GM18517 (cell line): Measurements from ENCODE around the gene ASAP3.

Experiments used
- ATAC-seq: cut with Tn5 transposase; IDR thresholded peaks from one replicate; pipeline ENCODE4 v1.9.1; 2021; ENCODE audit warnings: mild to moderate bottlenecking, moderate library complexity; ENCODE audit not compliant: unreplicated experiment

The ASAP3 gene

GRCh38 chr1:23450894-23451293 lies 33.1 kb downstream of the ASAP3 start:
- ATAC-seq: no peak

DNA sequence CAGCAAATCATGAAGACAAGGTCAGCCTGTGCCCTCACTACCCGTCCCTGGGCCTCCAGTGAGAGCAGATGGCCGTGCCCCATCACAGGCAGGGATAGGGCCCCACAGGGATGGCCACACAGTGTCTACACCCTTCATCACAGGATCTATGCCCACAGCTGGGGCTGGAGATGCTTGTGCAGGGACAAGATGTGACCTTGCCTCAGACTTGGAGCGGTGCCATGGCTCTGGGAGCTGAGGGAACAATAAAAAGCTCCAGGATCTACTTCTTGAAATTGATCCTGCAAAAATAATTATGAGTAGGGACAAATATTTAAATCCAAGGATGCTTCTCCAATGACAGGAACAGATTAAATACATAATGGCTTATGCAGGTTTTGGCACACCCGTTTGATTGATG lies 34.0 kb downstream of the ASAP3 start:
- ATAC-seq: no peak

- ATAC-seq: no peak
These were observed 34.7 kb downstream of the ASAP3 start for GRCh38 chr1:23449306-23449705.

- ATAC-seq: no peak
These were observed 35.1 kb downstream of the ASAP3 start for GRCh38 chr1:23448846-23449245.

DNA sequence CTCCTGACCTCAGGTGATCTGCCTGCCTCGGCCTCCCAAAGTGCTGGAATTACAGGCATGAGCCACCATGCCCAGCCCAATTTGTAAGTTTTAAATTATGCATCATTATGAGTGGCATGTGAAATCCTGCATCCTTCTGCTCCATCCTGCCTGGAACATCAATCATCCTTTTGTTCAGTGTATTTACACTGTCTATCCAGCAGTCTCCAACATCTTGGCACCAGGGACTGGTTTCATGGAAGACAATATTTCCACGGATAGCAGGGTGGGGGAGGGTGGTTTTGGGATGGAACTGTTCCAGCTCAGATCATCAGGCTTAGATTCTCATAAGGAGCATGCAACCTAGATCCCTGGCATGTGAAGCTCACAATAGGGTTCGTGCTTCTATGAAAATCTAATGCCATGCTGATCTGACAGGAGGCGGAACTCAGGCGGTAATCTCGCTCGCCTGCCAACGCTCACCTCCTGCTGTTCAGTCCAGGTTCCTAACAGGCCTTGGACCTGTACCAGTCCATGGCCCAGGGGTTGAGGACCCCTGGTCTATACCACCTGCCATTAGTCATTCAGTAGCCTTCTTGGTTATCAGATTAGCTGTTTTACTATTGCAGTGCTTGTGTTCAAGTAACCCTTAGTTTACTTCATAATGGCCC lies 37.2 kb downstream of the ASAP3 start:
- no peak for ATAC-seq

DNA sequence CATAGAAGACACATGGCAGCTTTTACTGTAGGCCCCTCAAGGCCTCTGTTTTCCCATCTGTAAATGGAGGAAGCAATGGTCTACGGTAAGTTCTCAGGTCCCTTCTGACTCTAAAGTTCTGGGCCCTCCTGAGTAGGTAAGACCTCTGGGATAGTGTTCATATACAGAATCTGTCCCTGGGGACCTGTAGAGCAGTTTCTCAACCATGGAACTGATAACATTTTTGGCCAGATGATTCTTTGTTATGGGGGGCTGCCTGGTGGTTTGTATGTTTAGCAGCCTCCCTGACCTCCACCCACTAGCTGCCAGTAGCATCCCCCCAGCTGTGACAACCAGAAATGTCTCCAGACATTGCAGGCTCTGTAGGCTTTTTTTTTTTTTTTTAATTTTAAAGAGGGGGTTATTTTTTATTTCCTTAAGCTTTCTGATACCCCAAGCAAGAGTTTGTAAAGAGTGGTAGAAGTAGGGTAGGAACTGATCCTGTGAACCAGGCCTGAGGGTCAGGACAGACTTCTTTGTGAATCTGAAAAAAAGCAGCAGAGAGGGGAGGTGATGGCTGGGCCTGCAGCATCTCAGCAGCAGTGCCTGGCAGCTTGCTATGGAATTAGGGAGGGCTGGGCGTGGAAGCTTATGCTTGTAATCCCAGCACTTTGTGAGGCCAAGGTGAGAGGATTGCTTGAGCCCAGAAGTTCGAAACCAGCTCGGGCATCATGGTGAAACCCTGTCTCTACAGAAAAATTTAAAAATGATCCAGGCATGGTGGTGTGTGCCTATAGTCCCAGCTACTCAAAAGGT lies 39.2 kb downstream of the ASAP3 start:
- ATAC-seq: no peak

DNA sequence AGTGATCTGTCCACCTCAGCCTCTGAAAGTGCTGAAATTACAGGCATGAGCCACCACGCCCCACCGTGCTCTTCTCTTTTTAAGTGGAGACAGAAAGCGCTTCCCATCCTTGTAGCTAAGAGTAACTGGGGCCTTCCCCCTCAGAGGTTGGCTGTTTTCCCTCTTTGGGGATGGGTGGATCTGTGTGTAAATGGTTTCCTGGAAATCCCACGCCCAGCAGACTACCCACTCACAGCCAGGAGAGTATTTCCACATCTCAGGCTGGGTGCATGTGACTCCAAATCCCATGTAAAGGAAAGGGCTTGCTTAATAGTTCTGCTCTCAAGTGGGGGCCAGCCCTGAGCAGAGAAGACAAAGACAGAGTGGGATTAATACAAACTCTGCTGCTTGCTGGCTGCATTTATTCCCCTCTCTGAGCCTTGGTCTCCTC lies 39.9 kb downstream of the ASAP3 start:
- no peak for ATAC-seq

- ATAC-seq: no peak
These were observed 41.2 kb downstream of the ASAP3 start for GRCh38 chr1:23442751-23443150.

DNA sequence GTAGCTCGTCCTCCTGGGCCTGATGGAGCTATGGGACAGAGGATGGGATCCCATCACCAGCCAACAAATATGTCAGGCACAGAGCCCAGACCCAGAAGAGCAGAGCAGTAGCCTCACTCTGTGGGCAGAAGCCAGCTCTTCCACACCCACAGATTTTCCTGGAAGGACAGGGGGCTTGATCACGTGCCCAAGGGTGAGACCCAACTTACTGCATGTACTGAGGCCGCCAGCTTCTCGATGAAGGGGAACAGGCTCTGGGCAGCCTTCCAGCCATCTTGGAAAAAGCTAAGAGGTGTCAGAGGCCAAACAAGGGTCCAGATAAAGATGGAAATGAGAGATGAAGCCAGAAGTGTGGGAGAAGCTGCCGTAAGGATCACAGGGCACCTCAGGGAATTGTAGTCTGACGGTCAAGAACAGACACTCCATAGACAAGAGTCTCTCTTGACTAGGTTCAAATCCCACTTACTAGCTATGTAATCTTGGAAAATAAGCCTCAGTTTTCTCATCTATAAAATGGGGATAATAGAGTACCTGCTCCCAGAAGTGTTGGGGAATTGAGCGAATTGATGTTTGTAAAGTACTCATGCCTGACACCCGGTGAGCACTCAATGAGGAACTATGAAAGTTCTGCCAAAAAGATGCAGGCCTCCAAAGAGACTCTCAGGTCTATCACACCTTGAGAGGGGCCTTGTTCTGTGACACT lies 42.4 kb downstream of the ASAP3 start:
- no peak for ATAC-seq

GRCh38 chr1:23438545-23438944 lies 45.4 kb downstream of the ASAP3 start:
- no peak for ATAC-seq

DNA sequence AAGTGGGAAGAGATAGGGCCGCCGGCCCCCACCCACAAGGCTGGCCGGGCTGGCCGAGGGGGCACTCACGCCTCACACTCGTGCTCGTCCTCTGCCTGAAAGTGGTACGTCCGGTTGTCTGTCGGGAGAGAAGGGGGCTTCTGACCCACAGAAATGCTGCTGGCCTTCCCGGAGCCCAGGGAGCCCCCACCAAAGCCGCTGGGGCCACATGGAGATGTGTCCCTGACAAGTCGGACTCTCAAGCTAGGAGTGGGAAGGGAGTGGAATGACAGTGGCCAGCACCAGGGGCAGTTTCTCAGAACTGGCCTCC lies 46.7 kb downstream of the ASAP3 start:
- ATAC-seq: no peak

DNA sequence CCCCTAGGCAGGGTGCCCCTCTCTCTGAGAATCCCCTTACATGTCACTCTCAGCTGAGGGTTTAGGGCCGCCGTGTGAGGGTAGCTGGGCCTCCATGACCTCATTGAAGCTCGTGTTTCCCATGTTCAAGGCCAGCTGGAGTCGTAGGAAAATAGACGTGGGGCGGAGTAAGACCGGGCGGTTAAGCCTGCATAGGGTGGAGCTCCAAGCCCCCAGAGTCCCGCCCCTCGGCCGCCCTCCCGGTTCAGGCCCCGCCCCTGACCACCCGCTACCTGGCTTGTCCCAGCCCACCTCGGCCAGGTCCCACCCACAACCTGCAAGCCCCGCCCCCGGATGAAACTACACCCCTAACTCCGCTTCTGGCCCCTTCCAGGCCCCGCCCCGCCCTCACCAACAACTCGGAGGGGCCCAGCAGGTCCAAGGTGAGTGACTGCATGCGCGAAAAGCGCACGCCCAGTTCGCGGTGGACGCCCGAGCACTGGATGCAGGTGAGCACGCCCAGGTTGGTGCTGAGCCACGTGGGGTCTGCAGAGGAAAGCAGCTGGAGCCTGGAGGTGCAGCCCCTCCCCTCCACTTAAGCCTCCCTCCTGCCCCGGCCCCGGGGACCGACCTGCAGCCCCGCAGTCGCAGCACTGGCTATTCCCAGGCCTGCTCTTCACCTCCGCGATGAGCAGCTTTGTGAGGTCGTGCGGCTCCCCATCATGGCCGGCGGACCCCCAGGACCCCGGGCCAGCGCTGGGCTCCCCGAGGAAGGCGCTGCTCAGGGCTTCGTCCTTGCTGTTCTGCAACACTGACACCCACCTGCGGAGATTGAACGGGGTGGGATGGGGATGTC lies 47.2 kb downstream of the ASAP3 start:
- ATAC-seq: no peak

DNA sequence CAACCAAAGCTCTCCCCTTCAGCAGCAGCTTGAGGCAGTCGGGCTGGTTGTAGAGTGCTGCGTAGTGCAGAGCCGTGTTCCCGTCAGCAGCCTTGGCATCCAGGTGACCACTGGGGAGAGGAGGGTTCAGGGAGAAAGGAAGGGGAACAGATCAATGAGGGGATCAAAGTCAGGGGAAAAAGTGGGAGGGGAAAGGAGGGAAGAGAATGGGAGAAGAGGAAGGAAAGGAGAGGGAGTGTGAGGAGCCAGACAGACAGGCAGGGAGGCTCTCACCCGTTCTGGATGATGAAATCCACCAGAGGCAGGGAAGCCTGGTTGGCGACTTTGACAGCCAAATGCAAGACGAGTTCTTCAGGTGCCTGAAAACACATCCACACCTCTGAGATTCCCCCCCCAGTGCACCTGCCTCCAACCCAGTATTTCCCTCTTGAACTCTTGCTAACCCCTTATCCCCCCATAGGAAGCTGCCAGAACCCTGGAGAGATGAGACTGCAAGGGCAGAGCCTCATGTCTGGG lies 49.7 kb downstream of the ASAP3 start:
- no peak for ATAC-seq

DNA sequence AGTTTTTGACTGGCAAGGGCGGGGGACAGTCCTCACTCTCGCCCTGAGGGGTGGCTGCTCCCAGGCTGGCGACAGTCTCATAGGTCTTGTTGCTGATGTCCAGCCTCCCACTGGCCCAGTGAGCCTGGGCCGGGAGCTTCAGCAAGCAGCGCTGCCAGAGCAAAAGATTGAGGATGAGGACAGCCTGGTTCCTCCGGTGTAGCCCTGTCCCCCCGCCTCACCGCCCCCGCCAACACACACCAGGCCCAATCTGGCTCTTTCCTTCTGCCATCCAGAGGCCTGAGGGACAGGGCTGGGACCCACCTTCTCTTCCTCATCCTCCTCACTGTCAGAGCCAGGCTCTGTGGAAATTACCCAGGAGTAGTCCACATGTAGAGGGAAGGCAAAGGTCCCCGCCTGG lies 50.9 kb downstream of the ASAP3 start:
- no peak for ATAC-seq

GRCh38 chr1:23431431-23431830 lies 52.5 kb downstream of the ASAP3 start:
- ATAC-seq: no peak

- no peak for ATAC-seq
These were observed 53.2 kb downstream of the ASAP3 start for GRCh38 chr1:23430803-23431202.

GRCh38 chr1:23428136-23428905 lies 55.7 kb downstream of the ASAP3 start:
- ATAC-seq: no peak

GRCh38 chr1:23427550-23427949 lies 56.4 kb downstream of the ASAP3 start:
- no peak for ATAC-seq

GRCh38 chr1:23426828-23427227 lies 57.2 kb downstream of the ASAP3 start:
- no peak for ATAC-seq

DNA sequence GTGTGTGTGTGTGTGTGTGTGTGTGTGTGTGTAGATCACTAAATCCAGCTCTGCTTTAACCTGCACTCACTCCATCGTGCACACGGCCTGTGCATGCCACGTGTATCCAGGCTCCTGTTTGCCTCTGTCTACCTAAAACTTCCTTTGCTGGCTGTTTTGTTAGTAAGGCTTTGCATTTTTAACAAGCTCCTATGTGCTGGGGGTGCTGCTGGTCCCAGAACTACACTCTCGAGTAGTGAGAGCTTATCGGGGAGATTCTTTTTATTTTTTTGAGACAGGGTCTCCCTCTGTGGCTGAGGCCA lies 58.8 kb downstream of the ASAP3 start:
- no peak for ATAC-seq
